GM12872 (cell line): ENCODE data around the gene ZRSR2.

Experiments used
- TF ChIP-seq, protein P1 (sequence below): IDR thresholded peaks from 3 replicates; pipeline ENCODE4 v1.5.1; 2011; ENCODE audit warnings: low read depth, mild to moderate bottlenecking, low read length, moderate library complexity; ENCODE audit not compliant: insufficient read depth

ZRSR2 gene

GRCh38 chrX:15789979-15790768 is at the start of gene ZRSR2:
Gene ZRSR2, plus strand, starts transcription at chrX:15790484. Its CDS starts 12 bp downstream, at chrX:15790496.
- TF ChIP-seq, protein P1, sequence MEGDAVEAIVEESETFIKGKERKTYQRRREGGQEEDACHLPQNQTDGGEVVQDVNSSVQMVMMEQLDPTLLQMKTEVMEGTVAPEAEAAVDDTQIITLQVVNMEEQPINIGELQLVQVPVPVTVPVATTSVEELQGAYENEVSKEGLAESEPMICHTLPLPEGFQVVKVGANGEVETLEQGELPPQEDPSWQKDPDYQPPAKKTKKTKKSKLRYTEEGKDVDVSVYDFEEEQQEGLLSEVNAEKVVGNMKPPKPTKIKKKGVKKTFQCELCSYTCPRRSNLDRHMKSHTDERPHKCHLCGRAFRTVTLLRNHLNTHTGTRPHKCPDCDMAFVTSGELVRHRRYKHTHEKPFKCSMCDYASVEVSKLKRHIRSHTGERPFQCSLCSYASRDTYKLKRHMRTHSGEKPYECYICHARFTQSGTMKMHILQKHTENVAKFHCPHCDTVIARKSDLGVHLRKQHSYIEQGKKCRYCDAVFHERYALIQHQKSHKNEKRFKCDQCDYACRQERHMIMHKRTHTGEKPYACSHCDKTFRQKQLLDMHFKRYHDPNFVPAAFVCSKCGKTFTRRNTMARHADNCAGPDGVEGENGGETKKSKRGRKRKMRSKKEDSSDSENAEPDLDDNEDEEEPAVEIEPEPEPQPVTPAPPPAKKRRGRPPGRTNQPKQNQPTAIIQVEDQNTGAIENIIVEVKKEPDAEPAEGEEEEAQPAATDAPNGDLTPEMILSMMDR = no peak

DNA sequence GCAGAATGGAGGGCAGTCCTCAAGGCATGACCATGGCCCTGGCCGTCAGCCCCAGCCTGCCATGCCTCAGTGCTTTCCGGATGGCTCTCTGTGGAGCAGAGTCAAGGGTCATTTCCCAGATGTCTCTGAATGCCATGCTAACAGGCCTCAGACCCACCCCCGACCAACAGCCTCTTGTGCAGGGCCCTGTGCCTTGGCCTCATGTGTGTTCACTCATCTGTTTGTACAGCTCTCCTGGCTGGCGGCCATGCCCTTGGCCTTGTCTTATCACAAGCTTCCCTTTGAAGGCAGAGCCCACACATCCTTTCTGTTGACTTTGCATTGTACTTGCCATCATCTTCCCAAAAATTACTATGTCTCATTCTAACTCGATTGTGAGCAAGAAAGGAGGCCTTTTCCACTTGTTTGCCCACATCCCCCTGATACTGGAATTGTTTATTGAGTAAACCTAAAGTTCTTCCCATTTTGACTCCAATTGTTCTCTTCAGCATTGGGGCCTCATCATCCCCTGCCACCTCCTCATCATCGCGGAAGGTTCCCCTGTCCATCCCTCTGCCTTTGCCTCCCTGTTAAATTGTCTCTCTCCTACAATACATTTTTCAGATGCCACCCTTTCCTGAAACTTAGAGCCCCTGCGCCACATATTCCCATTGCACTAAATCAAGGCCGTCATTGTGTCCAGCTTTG is 46.0 kb upstream of the ZRSR2 start:
- TF ChIP-seq, protein P1 = no peak

DNA sequence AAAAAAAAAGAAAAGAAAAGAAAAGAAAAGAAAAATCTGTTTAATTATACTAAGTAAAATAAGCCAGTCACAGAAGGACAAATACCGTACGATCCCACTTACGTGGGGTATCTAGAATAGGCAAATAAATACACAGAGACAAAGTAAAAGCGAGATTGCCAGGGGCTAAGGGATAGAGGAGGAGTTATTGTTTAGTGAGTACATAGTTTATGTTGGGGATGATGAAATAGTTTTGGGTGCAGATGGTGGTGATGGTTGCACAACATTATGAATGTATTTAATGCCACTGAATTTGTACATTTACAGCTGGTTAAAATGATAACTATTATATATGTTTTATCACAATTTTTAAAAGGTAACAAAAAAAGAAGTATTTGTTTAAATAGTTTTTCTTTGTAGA is 45.1 kb upstream of the ZRSR2 start:
- TF ChIP-seq, protein P1 = no peak

DNA sequence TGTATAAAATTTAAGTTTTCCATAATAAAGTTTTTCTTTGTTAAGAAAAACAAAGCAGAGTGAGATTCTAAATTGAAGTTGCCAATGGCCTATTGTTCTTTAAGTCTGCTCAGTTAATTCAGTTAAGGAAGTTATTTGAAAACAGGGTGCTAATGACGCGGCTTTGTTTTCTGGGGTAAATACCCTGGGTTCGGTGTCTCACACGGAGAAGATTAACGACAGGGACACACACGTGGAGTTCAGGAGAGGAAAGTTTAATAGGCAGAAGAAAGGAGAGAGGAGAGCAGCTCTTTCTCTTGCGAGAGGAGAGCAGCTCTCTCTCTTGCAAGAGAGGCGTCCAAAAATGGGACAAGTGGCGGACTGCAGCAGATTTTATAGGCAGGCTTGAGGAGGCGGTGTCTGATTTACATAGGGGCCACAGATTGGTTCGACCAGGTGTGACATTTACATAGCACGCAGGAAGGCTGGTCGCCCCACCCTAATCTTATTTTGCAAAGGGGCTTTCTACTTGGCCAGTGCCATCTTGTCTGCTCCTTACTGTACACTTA is 42.6 kb upstream of the ZRSR2 start:
- TF ChIP-seq, protein P1 = no peak

- TF ChIP-seq, protein P1 = no peak
These were observed 41.4 kb upstream of the ZRSR2 start for GRCh38 chrX:15748841-15749240.

DNA sequence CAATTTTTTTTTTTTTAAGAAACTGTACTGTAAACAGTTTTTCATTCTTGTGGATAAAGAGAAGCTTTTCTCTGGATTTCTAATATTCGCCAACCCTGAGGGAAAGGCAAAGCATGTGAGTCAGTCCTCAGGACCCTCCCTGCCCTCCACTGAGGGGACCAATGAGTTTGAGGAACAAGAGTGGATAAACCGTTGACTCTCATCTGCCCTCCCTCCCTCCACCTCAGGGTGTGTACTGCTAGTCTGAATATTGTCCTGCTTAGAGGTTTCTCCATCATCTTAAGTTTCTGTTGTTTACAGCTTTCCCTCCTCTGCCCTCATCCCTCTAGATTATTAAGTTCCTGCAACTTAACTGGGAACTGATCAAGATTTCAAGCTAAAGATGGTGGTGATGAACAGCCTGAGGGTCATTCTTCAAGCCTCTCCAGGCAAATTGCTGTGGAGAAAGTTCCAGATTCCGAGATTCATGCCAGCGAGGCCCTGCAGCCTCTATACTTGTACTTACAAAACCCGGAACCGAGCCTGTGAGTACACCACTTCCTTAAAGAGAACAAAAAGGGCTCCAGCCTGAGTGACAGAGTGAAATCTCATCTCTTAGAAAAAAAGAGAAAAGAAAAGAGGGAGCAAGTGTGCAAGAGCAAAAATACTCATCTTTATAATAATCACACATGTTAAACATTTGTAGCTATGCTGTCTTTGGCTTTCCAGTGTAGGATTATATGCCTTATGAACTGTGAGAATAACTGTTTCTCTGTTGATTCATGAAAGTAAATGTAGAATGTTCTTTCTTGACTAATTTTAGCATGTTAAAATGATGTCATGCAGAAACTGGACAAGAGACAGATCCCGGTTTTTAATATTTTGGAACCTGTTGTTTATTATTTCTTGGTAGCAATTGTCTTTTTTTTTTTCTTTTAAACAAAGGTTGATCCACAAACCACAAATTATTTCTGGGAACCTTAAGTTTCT is 40.4 kb upstream of the ZRSR2 start:
- TF ChIP-seq, protein P1 = no peak
